Progenitor cell of endocrine pancreas (in vitro differentiated cells): Measurements from ENCODE around the gene TEX29. TPM values are rescaled to one million over a fixed set of nuclear protein-coding genes. Genes with fewer than 3 reads are reported as not detected.

ENCODE experiments used
- DNase-seq: peaks from one replicate; pipeline ENCODE4 v3.0.0; 2021; ENCODE audit warnings: low spot score; ENCODE audit not compliant: unreplicated experiment
- H3K27ac Mint-ChIP-seq: 2 replicates; pipeline ENCODE4 v1.8.0; 2021; ENCODE audit warnings: mild to moderate bottlenecking, moderate library complexity, mixed read lengths
- H3K27me3 Mint-ChIP-seq: 2 replicates; pipeline ENCODE4 v1.8.0; 2021; ENCODE audit warnings: mixed read lengths
- H3K36me3 Mint-ChIP-seq: 2 replicates; pipeline ENCODE4 v1.8.0; 2022; ENCODE audit warnings: mixed read lengths; ENCODE audit not compliant: insufficient read depth
- H3K4me1 Mint-ChIP-seq: 2 replicates; pipeline ENCODE4 v1.8.0; 2021; ENCODE audit warnings: low read depth, mixed read lengths
- H3K4me3 Mint-ChIP-seq: 2 replicates; pipeline ENCODE4 v1.8.0; 2021; ENCODE audit warnings: low read depth, mild to moderate bottlenecking, moderate library complexity, mixed read lengths
- H3K9me3 Mint-ChIP-seq: 2 replicates; pipeline ENCODE4 v1.8.0; 2021; ENCODE audit warnings: low read depth, mixed read lengths
- CTCF ChIP-seq: fragments of 200-600 bp; sonication (generic); IDR thresholded peaks from one replicate; pipeline ENCODE4 v1.5.0; 2021; ENCODE audit warnings: antibody characterized with exemption, mild to moderate bottlenecking; ENCODE audit not compliant: unreplicated experiment
- total RNA-seq: library from RNA; stranded (reverse); gene quantifications from 2 replicates; pipeline ENCODE4 v1.2.1, GENCODE V29; 2021

The TEX29 gene
- total RNA-seq, 1 donor from 2014 or later, result 0.43 TPM

- TF ChIP-seq CTCF, result no peak
- Mint-ChIP-seq H3K4me3 (no peak overlapping the region), H3K4me1 (no peaks in the 10 kb centered on the region), H3K36me3 (no peaks in the 10 kb centered on the region), H3K9me3 (peaks cover 7% of the 10 kb centered on the region), H3K27me3 (peaks cover 16% of the 10 kb centered on the region), H3K27ac (no peak overlapping the region)
- no peak for DNase-seq
Measured at GRCh38 chr13:111384441-111385182, 64.2 kb downstream of the TEX29 start.

GRCh38 chr13:111385183-111385857, 64.9 kb downstream of the TEX29 start:
- no peak overlapping the region for H3K4me3 Mint-ChIP-seq
- no peak overlapping the region for H3K27ac Mint-ChIP-seq
- H3K36me3 Mint-ChIP-seq, result no peaks in the 10 kb centered on the region
- H3K9me3 Mint-ChIP-seq, result peaks cover 5% of the 10 kb centered on the region
- no peaks in the 10 kb centered on the region for H3K4me1 Mint-ChIP-seq
- no peak for DNase-seq
- TF ChIP-seq CTCF, result no peak
- peaks cover 16% of the 10 kb centered on the region for H3K27me3 Mint-ChIP-seq

- H3K27me3 Mint-ChIP-seq, result peaks cover 13% of the 10 kb centered on the region
- no peaks in the 10 kb centered on the region for H3K9me3 Mint-ChIP-seq
- no peak overlapping the region for H3K4me3 Mint-ChIP-seq
- H3K36me3 Mint-ChIP-seq, result no peaks in the 10 kb centered on the region
- no peaks in the 10 kb centered on the region for H3K4me1 Mint-ChIP-seq
- no peak for DNase-seq
- TF ChIP-seq CTCF, result no peak
- H3K27ac Mint-ChIP-seq, result no peak overlapping the region
Measured at GRCh38 chr13:111387026-111387871, 66.8 kb downstream of the TEX29 start.

- H3K4me1 Mint-ChIP-seq, result no peaks in the 10 kb centered on the region
Measured at GRCh38 chr13:111387945-111388600, 67.6 kb downstream of the TEX29 start.

More at GRCh38 chr13:111387945-111388600, 67.6 kb downstream of the TEX29 start:
- H3K27me3 Mint-ChIP-seq, result peaks cover 13% of the 10 kb centered on the region
- no peaks in the 10 kb centered on the region for H3K36me3 Mint-ChIP-seq
- TF ChIP-seq CTCF, result no peak
- no peaks in the 10 kb centered on the region for H3K9me3 Mint-ChIP-seq
- H3K4me3 Mint-ChIP-seq, result no peak overlapping the region
- no peak overlapping the region for H3K27ac Mint-ChIP-seq
- DNase-seq, result no peak
